ENCODE measurements around the gene DISC1.

DNA sequence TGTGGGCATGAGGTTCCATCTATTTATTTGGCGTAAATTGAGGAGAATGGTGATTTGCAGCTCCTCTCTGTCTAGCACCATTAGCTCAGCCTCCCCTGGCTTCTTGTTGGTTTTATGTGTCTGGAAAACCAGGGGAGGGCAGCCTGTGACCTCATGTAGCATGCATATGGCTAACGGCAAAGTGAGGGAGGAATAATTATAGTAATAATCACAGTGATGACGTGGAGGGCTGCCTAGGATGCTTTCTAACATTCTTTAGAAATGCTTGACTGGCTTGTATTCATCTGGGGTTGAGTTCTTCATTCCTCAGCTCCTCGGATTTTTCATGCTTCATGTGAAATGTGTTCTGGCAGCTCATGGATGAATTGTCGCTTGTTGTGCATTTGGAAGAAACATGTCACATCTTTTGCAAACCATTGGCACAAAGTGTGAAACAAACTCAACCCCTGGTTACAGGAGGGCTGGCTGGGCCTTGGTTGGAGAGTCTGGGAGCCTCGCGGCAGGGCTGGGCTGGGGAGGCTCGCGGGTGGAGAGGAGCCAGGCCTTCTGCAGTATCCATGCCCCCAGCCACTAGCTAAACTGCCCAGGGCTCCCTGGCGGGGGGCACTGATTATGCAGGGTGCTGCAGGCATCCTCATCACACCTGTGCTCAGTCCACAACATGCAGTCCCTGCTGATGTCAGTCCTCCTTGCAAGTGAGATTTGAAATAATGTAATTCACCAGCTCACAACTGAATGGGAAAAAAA is 149.6 kb downstream of the DISC1 start:
- TF ChIP-seq, protein P1, sequence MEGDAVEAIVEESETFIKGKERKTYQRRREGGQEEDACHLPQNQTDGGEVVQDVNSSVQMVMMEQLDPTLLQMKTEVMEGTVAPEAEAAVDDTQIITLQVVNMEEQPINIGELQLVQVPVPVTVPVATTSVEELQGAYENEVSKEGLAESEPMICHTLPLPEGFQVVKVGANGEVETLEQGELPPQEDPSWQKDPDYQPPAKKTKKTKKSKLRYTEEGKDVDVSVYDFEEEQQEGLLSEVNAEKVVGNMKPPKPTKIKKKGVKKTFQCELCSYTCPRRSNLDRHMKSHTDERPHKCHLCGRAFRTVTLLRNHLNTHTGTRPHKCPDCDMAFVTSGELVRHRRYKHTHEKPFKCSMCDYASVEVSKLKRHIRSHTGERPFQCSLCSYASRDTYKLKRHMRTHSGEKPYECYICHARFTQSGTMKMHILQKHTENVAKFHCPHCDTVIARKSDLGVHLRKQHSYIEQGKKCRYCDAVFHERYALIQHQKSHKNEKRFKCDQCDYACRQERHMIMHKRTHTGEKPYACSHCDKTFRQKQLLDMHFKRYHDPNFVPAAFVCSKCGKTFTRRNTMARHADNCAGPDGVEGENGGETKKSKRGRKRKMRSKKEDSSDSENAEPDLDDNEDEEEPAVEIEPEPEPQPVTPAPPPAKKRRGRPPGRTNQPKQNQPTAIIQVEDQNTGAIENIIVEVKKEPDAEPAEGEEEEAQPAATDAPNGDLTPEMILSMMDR (IDR thresholded peaks at IDR 0.05): no peak
- no peak for TF ChIP-seq POLR2A (IDR thresholded peaks at IDR 0.05)
